ENCODE data around the gene DIAPH1.
A peak's percentile ranks its signal among the peaks of the same experiment; 100 is the strongest.

DIAPH1 gene

DNA sequence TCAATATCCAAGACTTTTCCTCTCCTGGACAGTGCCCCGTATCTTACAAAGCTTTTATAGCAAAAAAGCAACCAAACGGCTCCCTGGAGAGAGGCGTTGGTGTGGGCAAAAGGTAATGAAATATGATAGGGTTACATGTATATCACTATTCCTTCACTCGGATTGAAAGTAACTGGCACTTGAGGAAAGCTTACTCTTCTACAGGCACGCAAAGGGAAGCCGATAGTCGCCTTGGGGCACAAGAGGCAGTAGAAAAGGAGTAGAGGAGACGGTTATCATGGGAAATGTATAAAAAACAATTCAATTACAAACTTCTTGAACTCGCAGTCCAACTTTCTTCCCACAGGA lies 1.1 kb downstream of the DIAPH1 start:
- Histone ChIP-seq H3K36me3 (replicated peaks in 1 of 2; ENCODE audit: control insufficient read depth in 2 of 2, insufficient read depth in 2 of 2, low read length in 2 of 2) (peaks cover 8 to 47% of the 10 kb centered on the region in 2 donors), H3K79me1 (ENCODE audit: low read depth, low read length) (peaks cover 2% of the 10 kb centered on the region), H3K4me1 (ENCODE audit: control insufficient read depth in 2 of 2, insufficient read depth in 1 of 2, low read depth in 1 of 2, low read length in 2 of 2) (peaks cover 9 to 10% of the 10 kb centered on the region in 2 donors), H2BK12ac (ENCODE audit: low read length) (no peak overlapping the region), H3K18ac (ENCODE audit: low read length) (no peak overlapping the region), H3K4me3 (ENCODE audit: low read length in 2 of 2) (peak overlapping the region; percentile 77 to 88), H3K27me3 (ENCODE audit: control insufficient read depth in 3 of 3, insufficient read depth in 3 of 3, low read depth in 1 of 3, low read length in 3 of 3) (no peaks in the 10 kb centered on the region), H3K4ac (ENCODE audit: low read length) (no peak overlapping the region), H3K14ac (ENCODE audit: low read length) (no peak overlapping the region), H3K9me3 (replicated peaks in 1 of 2; ENCODE audit: control insufficient read depth in 2 of 2, insufficient read depth in 1 of 2, low read depth in 1 of 2, low read length in 2 of 2) (peaks cover 0 to 11% of the 10 kb centered on the region in 2 donors), H4K8ac (ENCODE audit: low read depth, low read length) (no peak overlapping the region), H3K23ac (ENCODE audit: low read depth, low read length, poor library complexity) (no peak overlapping the region), H2BK15ac (ENCODE audit: low read length) (no peak overlapping the region), H2AFZ (ENCODE audit: low read length) (peak overlapping the region; percentile 96), H4K91ac (ENCODE audit: low read depth, low read length, poor library complexity) (no peak overlapping the region), H3K27ac (replicated peaks; ENCODE audit: low read length) (no peak overlapping the region), H2AK5ac (ENCODE audit: low read depth, low read length) (no peak overlapping the region), H3K4me2 (ENCODE audit: insufficient read depth, low read length, poor library complexity, severe bottlenecking) (peak overlapping the region; percentile 52), H2BK120ac (ENCODE audit: low read depth, low read length) (no peak overlapping the region), H2BK5ac (ENCODE audit: low read length) (no peak overlapping the region), H3K9ac (ENCODE audit: low read depth, low read length, poor library complexity) (no peak overlapping the region)
- no peak for DNase-seq (ENCODE audit: low spot score)
- WGBS, 2 donors (ENCODE audit: extremely low coverage in 2 of 2, insufficient read length in 2 of 2, insufficient replicate concordance in 1 of 2), result no CpG with 5 or more reads among the region's 9 CpGs

DNA sequence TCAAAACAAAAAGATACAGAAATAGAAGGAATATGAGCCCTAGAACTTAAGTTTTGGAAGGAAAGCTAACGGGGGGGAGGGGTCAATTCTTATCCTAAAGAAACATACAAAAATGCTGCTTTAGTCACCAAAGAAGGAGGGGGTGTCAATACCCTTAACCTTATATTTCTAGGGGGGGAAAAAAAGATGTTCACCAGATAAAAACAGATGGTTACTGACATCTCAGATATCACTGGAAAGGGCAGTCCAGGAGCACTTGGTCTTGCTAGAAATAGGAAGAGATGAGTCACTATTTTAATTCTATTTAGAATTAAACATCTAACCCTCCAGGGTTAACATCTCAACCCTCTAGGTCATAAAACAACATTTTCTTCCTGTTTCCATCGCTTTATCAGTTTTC lies 1.7 kb downstream of the DIAPH1 start:
- no peak overlapping the region for H2BK5ac ChIP-seq (ENCODE audit: low read length)
- H3K36me3 ChIP-seq (replicated peaks in 1 of 2; ENCODE audit: control insufficient read depth in 2 of 2, insufficient read depth in 2 of 2, low read length in 2 of 2), result peaks cover 6 to 47% of the 10 kb centered on the region in 2 donors
- H3K4me2 ChIP-seq (ENCODE audit: insufficient read depth, low read length, poor library complexity, severe bottlenecking), result no peak overlapping the region
- H4K8ac ChIP-seq (ENCODE audit: low read depth, low read length), result no peak overlapping the region
- peaks cover 9 to 10% of the 10 kb centered on the region in 2 donors for H3K4me1 ChIP-seq (ENCODE audit: control insufficient read depth in 2 of 2, insufficient read depth in 1 of 2, low read depth in 1 of 2, low read length in 2 of 2)
- DNase-seq (ENCODE audit: low spot score), result no peak
- no peak overlapping the region for H4K91ac ChIP-seq (ENCODE audit: low read depth, low read length, poor library complexity)
- peaks cover 2% of the 10 kb centered on the region for H3K79me1 ChIP-seq (ENCODE audit: low read depth, low read length)
- no CpG with 5 or more reads among the region's 2 CpGs for WGBS, 2 donors (ENCODE audit: extremely low coverage in 2 of 2, insufficient read length in 2 of 2, insufficient replicate concordance in 1 of 2)
- no peak overlapping the region for H3K23ac ChIP-seq (ENCODE audit: low read depth, low read length, poor library complexity)
- no peak overlapping the region for H3K9ac ChIP-seq (ENCODE audit: low read depth, low read length, poor library complexity)
- no peak overlapping the region for H2AK5ac ChIP-seq (ENCODE audit: low read depth, low read length)
- H2BK120ac ChIP-seq (ENCODE audit: low read depth, low read length), result no peak overlapping the region
- H3K4me3 ChIP-seq (ENCODE audit: low read length in 2 of 2), result peak overlapping the region in 1 of 2 donors; percentile 77
- no peak overlapping the region for H2AFZ ChIP-seq (ENCODE audit: low read length)
- H3K18ac ChIP-seq (ENCODE audit: low read length), result no peak overlapping the region
- H2BK12ac ChIP-seq (ENCODE audit: low read length), result no peak overlapping the region
- H3K4ac ChIP-seq (ENCODE audit: low read length), result no peak overlapping the region
- no peak overlapping the region for H2BK15ac ChIP-seq (ENCODE audit: low read length)
- no peak overlapping the region for H3K14ac ChIP-seq (ENCODE audit: low read length)
- H3K9me3 ChIP-seq (replicated peaks in 1 of 2; ENCODE audit: control insufficient read depth in 2 of 2, insufficient read depth in 1 of 2, low read depth in 1 of 2, low read length in 2 of 2), result peaks cover 0 to 13% of the 10 kb centered on the region in 2 donors
- H3K27ac ChIP-seq (replicated peaks; ENCODE audit: low read length), result no peak overlapping the region
- H3K27me3 ChIP-seq (ENCODE audit: control insufficient read depth in 3 of 3, insufficient read depth in 3 of 3, low read depth in 1 of 3, low read length in 3 of 3), result no peaks in the 10 kb centered on the region

DNA sequence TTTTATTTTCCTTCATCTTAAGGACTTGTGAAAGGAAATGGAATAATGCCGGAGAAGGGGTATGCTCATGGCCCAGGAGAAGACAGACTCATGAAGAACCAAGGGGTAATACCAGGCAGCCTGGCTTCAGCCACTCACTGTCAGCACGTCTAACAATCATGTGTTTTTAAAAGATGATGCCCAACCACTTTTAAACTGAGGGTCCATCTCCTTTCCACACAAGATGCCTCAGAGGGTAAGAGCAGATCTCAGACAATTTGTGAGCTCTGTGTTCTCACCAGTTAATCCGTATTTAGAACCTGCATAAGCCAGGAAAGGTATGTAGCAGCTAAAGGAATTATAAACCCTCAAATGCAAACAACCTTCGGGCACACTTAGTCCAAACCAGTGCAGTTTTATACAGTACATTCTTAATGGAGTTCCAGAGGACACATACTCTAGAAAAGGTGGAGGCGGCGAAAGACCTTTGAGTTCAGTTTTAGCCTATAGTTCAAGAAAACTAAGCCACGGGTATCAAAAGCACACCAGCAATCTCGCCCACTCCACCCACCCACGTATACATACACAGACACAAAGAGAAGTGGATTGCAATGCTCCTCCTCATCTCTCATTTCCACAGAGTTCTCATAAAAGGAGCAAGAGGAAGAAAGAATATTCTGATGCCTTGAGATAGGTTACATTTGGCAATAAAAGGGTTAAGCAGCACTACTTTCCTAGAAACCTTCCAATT lies 2.6 kb downstream of the DIAPH1 start:
- Histone ChIP-seq H4K91ac (ENCODE audit: low read depth, low read length, poor library complexity) (no peak overlapping the region), H3K4me3 (ENCODE audit: low read length in 2 of 2) (no peak overlapping the region), H3K27me3 (ENCODE audit: control insufficient read depth in 3 of 3, insufficient read depth in 3 of 3, low read depth in 1 of 3, low read length in 3 of 3) (no peaks in the 10 kb centered on the region), H3K36me3 (replicated peaks in 1 of 2; ENCODE audit: control insufficient read depth in 2 of 2, insufficient read depth in 2 of 2, low read length in 2 of 2) (peaks cover 3 to 42% of the 10 kb centered on the region in 2 donors), H3K79me1 (ENCODE audit: low read depth, low read length) (peaks cover 2% of the 10 kb centered on the region), H2BK5ac (ENCODE audit: low read length) (no peak overlapping the region), H2BK15ac (ENCODE audit: low read length) (no peak overlapping the region), H2BK120ac (ENCODE audit: low read depth, low read length) (no peak overlapping the region), H3K23ac (ENCODE audit: low read depth, low read length, poor library complexity) (no peak overlapping the region), H3K18ac (ENCODE audit: low read length) (no peak overlapping the region), H2BK12ac (ENCODE audit: low read length) (no peak overlapping the region), H3K14ac (ENCODE audit: low read length) (no peak overlapping the region), H3K4me1 (ENCODE audit: control insufficient read depth in 2 of 2, insufficient read depth in 1 of 2, low read depth in 1 of 2, low read length in 2 of 2) (peaks cover 9 to 10% of the 10 kb centered on the region in 2 donors), H3K9me3 (replicated peaks in 1 of 2; ENCODE audit: control insufficient read depth in 2 of 2, insufficient read depth in 1 of 2, low read depth in 1 of 2, low read length in 2 of 2) (peaks cover 0 to 13% of the 10 kb centered on the region in 2 donors), H3K4ac (ENCODE audit: low read length) (no peak overlapping the region), H3K27ac (replicated peaks; ENCODE audit: low read length) (peak overlapping the region; percentile 31), H4K8ac (ENCODE audit: low read depth, low read length) (no peak overlapping the region), H2AK5ac (ENCODE audit: low read depth, low read length) (no peak overlapping the region), H3K4me2 (ENCODE audit: insufficient read depth, low read length, poor library complexity, severe bottlenecking) (no peak overlapping the region), H2AFZ (ENCODE audit: low read length) (no peak overlapping the region), H3K9ac (ENCODE audit: low read depth, low read length, poor library complexity) (no peak overlapping the region)
- no CpG with 5 or more reads among the region's 9 CpGs for WGBS, 2 donors (ENCODE audit: extremely low coverage in 2 of 2, insufficient read length in 2 of 2, insufficient replicate concordance in 1 of 2)
- DNase-seq (ENCODE audit: low spot score), result no peak

DNA sequence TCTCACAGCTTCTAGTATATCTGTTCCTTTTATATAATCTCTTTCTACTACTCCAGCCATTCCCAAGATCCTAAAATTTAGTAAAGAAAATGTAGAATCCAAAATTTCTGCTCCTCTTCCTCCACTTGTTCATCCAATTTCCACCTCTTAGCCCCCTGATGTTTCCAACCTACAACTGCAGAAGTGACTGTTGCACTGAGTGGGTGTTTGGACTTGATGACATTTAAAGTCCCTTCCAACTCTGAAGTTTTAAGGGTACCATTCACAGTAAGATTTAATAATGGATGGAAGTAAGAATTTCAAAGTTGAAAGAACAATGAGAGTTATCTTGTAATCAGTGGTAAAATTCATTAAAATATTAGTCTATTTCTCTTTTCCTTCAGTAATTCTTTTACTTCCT lies 5.5 kb downstream of the DIAPH1 start:
- H3K4me3 ChIP-seq (ENCODE audit: low read length in 2 of 2), result no peak overlapping the region
- H3K4me2 ChIP-seq (ENCODE audit: insufficient read depth, low read length, poor library complexity, severe bottlenecking), result no peak overlapping the region
- H2AK5ac ChIP-seq (ENCODE audit: low read depth, low read length), result no peak overlapping the region
- no peak overlapping the region for H2BK5ac ChIP-seq (ENCODE audit: low read length)
- no peak overlapping the region for H3K14ac ChIP-seq (ENCODE audit: low read length)
- no peak overlapping the region for H3K23ac ChIP-seq (ENCODE audit: low read depth, low read length, poor library complexity)
- no peak for DNase-seq (ENCODE audit: low spot score)
- H3K36me3 ChIP-seq (replicated peaks in 1 of 2; ENCODE audit: control insufficient read depth in 2 of 2, insufficient read depth in 2 of 2, low read length in 2 of 2), result peaks cover 0 to 26% of the 10 kb centered on the region in 2 donors
- no peak overlapping the region for H2BK12ac ChIP-seq (ENCODE audit: low read length)
- peaks cover 2% of the 10 kb centered on the region for H3K79me1 ChIP-seq (ENCODE audit: low read depth, low read length)
- no peak overlapping the region for H3K18ac ChIP-seq (ENCODE audit: low read length)
- no peak overlapping the region for H4K8ac ChIP-seq (ENCODE audit: low read depth, low read length)
- H2BK120ac ChIP-seq (ENCODE audit: low read depth, low read length), result no peak overlapping the region
- H3K9ac ChIP-seq (ENCODE audit: low read depth, low read length, poor library complexity), result no peak overlapping the region
- no peak overlapping the region for H3K27ac ChIP-seq (replicated peaks; ENCODE audit: low read length)
- no peaks in the 10 kb centered on the region for H3K27me3 ChIP-seq (ENCODE audit: control insufficient read depth in 3 of 3, insufficient read depth in 3 of 3, low read depth in 1 of 3, low read length in 3 of 3)
- no peak overlapping the region for H4K91ac ChIP-seq (ENCODE audit: low read depth, low read length, poor library complexity)
- H3K9me3 ChIP-seq (replicated peaks in 1 of 2; ENCODE audit: control insufficient read depth in 2 of 2, insufficient read depth in 1 of 2, low read depth in 1 of 2, low read length in 2 of 2), result peaks cover 0 to 13% of the 10 kb centered on the region in 2 donors
- no peak overlapping the region for H2BK15ac ChIP-seq (ENCODE audit: low read length)
- no peak overlapping the region for H3K4ac ChIP-seq (ENCODE audit: low read length)
- no peak overlapping the region for H2AFZ ChIP-seq (ENCODE audit: low read length)
- H3K4me1 ChIP-seq (ENCODE audit: control insufficient read depth in 2 of 2, insufficient read depth in 1 of 2, low read depth in 1 of 2, low read length in 2 of 2), result peaks cover 9 to 10% of the 10 kb centered on the region in 2 donors
